Measurements from ENCODE around the gene SCAI. TPM values are rescaled to one million over a fixed set of nuclear protein-coding genes. Genes with fewer than 3 reads are reported as not detected.

SCAI gene
- total and polyA plus RNA-seq, 3 donors from 2014 or later: 4.7 to 14.5 (median 12.8) TPM

DNA sequence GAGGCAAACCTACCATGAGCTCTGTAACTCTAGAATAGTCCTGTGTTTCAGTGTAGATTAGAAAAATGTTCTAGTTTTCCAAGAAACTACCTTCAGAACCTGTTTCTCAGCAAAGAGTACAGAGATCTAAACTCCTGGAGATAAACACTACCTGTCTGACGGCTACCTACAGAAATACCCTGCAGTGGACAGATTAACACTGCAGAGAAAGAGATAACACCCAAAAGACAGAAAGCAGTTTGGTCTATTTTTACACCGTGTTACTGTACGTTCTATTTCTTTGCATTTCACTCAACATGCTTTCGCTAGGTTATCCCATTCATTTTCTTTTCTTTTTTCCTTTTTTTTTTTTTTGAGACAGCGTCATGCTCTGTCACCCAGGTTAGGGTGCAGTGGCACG lies 11.6 kb downstream of the SCAI start:
- DNase-seq: no peak
- no peaks in the 10 kb centered on the region for H3K27me3 ChIP-seq
- TF ChIP-seq, protein P1, sequence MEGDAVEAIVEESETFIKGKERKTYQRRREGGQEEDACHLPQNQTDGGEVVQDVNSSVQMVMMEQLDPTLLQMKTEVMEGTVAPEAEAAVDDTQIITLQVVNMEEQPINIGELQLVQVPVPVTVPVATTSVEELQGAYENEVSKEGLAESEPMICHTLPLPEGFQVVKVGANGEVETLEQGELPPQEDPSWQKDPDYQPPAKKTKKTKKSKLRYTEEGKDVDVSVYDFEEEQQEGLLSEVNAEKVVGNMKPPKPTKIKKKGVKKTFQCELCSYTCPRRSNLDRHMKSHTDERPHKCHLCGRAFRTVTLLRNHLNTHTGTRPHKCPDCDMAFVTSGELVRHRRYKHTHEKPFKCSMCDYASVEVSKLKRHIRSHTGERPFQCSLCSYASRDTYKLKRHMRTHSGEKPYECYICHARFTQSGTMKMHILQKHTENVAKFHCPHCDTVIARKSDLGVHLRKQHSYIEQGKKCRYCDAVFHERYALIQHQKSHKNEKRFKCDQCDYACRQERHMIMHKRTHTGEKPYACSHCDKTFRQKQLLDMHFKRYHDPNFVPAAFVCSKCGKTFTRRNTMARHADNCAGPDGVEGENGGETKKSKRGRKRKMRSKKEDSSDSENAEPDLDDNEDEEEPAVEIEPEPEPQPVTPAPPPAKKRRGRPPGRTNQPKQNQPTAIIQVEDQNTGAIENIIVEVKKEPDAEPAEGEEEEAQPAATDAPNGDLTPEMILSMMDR (IDR thresholded peaks at IDR 0.05): no peak
- no peak for TF ChIP-seq POLR2A (IDR thresholded peaks at IDR 0.05)
- intact Hi-C loops (cut with DNase I; ENCODE audit: low total_unique reads): no loop called here
- H3K9me3 ChIP-seq: no peaks in the 10 kb centered on the region
- no peaks in the 10 kb centered on the region for H3K4me1 ChIP-seq
- WGBS, 2 donors: 78 to 83% methylated on average over 6 of the region's 6 CpGs
- no peaks in the 10 kb centered on the region for H3K36me3 ChIP-seq (ENCODE audit: low read depth, missing control alignments)
- H3K27ac ChIP-seq: no peak overlapping the region
- H3K4me3 ChIP-seq: no peak overlapping the region

DNA sequence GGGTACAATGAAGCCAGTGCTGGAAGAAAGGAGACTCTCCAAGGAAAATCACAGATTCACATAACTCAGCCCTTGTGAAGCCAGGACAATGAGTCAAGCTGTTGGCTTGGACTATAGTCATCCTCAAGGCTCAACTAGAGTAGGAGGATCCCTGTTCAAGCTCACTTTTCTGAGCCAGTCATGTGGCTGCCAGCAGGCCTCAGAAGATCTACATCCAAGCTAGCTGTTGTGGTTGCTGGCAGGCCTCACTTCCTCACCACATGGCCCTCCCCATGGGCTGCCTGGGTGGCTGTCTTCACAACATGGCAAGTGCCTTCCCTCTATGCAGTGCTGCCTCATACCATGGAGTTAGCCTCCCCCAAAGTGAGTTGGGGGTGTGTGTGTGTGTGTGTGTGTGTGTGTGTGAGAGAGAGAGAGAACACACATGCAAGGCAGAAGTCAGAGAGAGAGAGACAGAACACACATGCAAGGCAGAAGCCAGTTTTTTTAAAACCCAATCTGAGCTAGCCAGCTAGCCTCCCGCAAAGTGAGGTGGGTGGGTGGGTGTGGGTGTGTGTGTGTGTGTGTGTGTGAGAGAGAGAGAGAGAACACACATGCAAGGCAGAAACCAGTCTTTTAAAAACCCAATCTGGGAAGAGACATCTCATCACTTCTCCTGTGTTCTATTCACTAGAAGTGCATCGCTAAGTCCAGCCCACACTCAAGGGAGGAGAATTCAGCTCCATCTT lies 17.1 kb downstream of the SCAI start:
- TF ChIP-seq, protein P1 (IDR thresholded peaks at IDR 0.05): no peak
- TF ChIP-seq POLR2A (IDR thresholded peaks at IDR 0.05): no peak
- Histone ChIP-seq H3K4me3 (no peak overlapping the region), H3K36me3 (ENCODE audit: low read depth, missing control alignments) (no peaks in the 10 kb centered on the region), H3K9me3 (no peaks in the 10 kb centered on the region), H3K27ac (no peak overlapping the region), H3K4me1 (no peaks in the 10 kb centered on the region), H3K27me3 (no peaks in the 10 kb centered on the region)
- intact Hi-C loops (cut with DNase I; ENCODE audit: low total_unique reads): no loop called here
- 60 to 71% methylated on average over 2 of the region's 2 CpGs for WGBS, 2 donors
- peak; percentile 74 for DNase-seq

DNA sequence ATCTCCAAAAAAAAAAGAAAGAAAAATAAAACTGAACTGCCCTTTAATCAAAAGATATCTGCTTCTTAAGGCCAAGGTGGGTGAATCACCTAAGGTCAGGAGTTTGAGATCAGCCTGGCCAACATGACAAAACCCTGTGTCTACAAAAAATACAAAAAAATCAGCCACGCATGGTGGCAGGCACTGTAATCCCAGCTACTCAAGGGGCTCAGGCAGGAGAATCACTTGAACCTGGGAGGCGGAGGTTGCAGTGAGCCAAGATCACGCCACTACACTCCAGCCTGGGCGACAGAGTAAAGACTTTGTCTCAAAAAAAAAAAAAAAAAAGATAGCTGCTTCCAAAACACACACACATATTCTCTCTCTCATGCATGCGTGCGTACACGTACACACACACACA lies 17.8 kb downstream of the SCAI start:
- Histone ChIP-seq H3K36me3 (ENCODE audit: low read depth, missing control alignments) (no peaks in the 10 kb centered on the region), H3K27me3 (no peaks in the 10 kb centered on the region), H3K4me1 (no peaks in the 10 kb centered on the region), H3K9me3 (no peaks in the 10 kb centered on the region), H3K4me3 (no peak overlapping the region), H3K27ac (no peak overlapping the region)
- 75 to 79% methylated on average over 7 of the region's 7 CpGs for WGBS, 2 donors
- no peak for DNase-seq
- TF ChIP-seq, protein P1 (IDR thresholded peaks at IDR 0.05): no peak
- TF ChIP-seq POLR2A (IDR thresholded peaks at IDR 0.05): no peak
- intact Hi-C loops (cut with DNase I; ENCODE audit: low total_unique reads): no loop called here

GRCh38 chr9:125121146-125121545 lies 22.2 kb downstream of the SCAI start:
- Histone ChIP-seq H3K4me1 (no peaks in the 10 kb centered on the region), H3K9me3 (no peaks in the 10 kb centered on the region), H3K4me3 (no peak overlapping the region), H3K27me3 (no peaks in the 10 kb centered on the region), H3K27ac (no peak overlapping the region), H3K36me3 (ENCODE audit: low read depth, missing control alignments) (no peaks in the 10 kb centered on the region)
- no peak for DNase-seq
- intact Hi-C loops (cut with DNase I; ENCODE audit: low total_unique reads): no loop called here
- WGBS, 2 donors: 71 to 87% methylated on average over 2 of the region's 2 CpGs
- TF ChIP-seq, protein P1 (IDR thresholded peaks at IDR 0.05): no peak
- TF ChIP-seq POLR2A (IDR thresholded peaks at IDR 0.05): no peak
